H1 (cell line): ENCODE data around the gene EML1. TPM values are rescaled to one million over a fixed set of nuclear protein-coding genes. Genes with fewer than 3 reads are reported as not detected.

Experiments
- CTCF ChIA-PET: fragments of 300-600 bp; sonication (Branson Sonifier 250); formaldehyde crosslinking; loops from one replicate; lab custom pipeline; 2021; ENCODE audit not compliant: partially characterized antibody; lab: Charles Lee
- POLR2A ChIA-PET: fragments of 300-600 bp; sonication (Branson Sonifier 250); formaldehyde crosslinking; loops from one replicate; lab custom pipeline; 2021; ENCODE audit warnings: inconsistent platforms; ENCODE audit not compliant: partially characterized antibody; lab: Charles Lee
- DNase-seq, 2 experiments: peaks; one replicate each; pipeline versions ENCODE4 v3.0.0 to v3.0.0-alpha.2; 2010 to 2022; ENCODE audit warnings: low spot score in 2 of 2, low read depth in 1 of 2, mixed read lengths in 1 of 2
- FAIRE-seq: peaks from 2 replicates; lab custom pipeline; 2011; peaks lifted over from hg19 to GRCh38; lab: Jason Lieb, UNC
- H2AFZ ChIP-seq: 2 replicates; pipeline ENCODE4 v1.8.1; 2012; ENCODE audit warnings: low read length, inconsistent platforms
- H2AK5ac ChIP-seq: 2 replicates; pipeline ENCODE4 v1.6.1; 2013; ENCODE audit warnings: low read depth, low read length
- H2BK120ac ChIP-seq: replicated peaks from 2 replicates; pipeline ENCODE3; 2013; ENCODE audit warnings: low read depth, low read length, inconsistent platforms
- H2BK12ac ChIP-seq: 2 replicates; pipeline ENCODE4 v1.6.1; 2013; ENCODE audit warnings: low read depth, low read length
- H2BK15ac ChIP-seq: 2 replicates; pipeline ENCODE4 v1.6.1; 2013; ENCODE audit warnings: low read length
- H2BK20ac ChIP-seq: 2 replicates; pipeline ENCODE4 v1.6.1; 2013; ENCODE audit warnings: low read length
- H2BK5ac ChIP-seq: 2 replicates; pipeline ENCODE4 v1.6.1; 2013; ENCODE audit warnings: low read depth, low read length
- H3K14ac ChIP-seq: 2 replicates; pipeline ENCODE4 v1.6.1; 2013; ENCODE audit warnings: inconsistent platforms; ENCODE audit not compliant: insufficient read length
- H3K18ac ChIP-seq: 2 replicates; pipeline ENCODE4 v1.6.1; 2013; ENCODE audit warnings: low read length; ENCODE audit errors: extremely low read depth
- H3K23ac ChIP-seq: 2 replicates; pipeline ENCODE4 v1.6.1; 2013; ENCODE audit warnings: inconsistent platforms; ENCODE audit not compliant: insufficient read length
- H3K23me2 ChIP-seq: 2 replicates; pipeline ENCODE4 v1.6.1; 2013; ENCODE audit warnings: low read depth, low read length
- H3K27ac ChIP-seq: 2 replicates; pipeline ENCODE4 v1.6.1; 2011; ENCODE audit warnings: low read depth, low read length, inconsistent platforms
- H3K27me3 ChIP-seq, 4 experiments: replicated peaks in 1 of 4; 1 replicate in 1 of 4; 2 replicates in 3 of 4; pipeline versions ENCODE4 v1.6.1 to v1.8.1; 2011 to 2013; ENCODE audit warnings: low read length in 3 of 4, mild to moderate bottlenecking in 3 of 4, inconsistent platforms in 2 of 4, mixed read lengths in 2 of 4, moderate library complexity in 1 of 4; ENCODE audit not compliant: control insufficient read depth in 3 of 4, insufficient read depth in 3 of 4; ENCODE audit errors: extremely low read depth in 1 of 4
- H3K36me3 ChIP-seq, 4 experiments: 2 replicates each; pipeline versions ENCODE4 v1.6.1 to v1.8.1; 2011 to 2013; ENCODE audit warnings: mild to moderate bottlenecking in 4 of 4, low read length in 3 of 4, moderate library complexity in 2 of 4, control low read depth in 1 of 4, inconsistent platforms in 1 of 4; ENCODE audit not compliant: insufficient read depth in 4 of 4, control insufficient read depth in 2 of 4
- H3K4ac ChIP-seq: replicated peaks from 2 replicates; pipeline ENCODE3; 2013; ENCODE audit warnings: low read length, low read depth, mixed read lengths, inconsistent platforms; ENCODE audit not compliant: insufficient read length
- H3K4me1 ChIP-seq, 4 experiments: replicated peaks in 1 of 4; 1 replicate in 1 of 4; 2 replicates in 3 of 4; pipeline versions ENCODE4 v1.6.1 to v1.8.1; 2011 to 2013; ENCODE audit warnings: low read length in 3 of 4, inconsistent platforms in 2 of 4, mixed read lengths in 1 of 4; ENCODE audit not compliant: insufficient read depth in 4 of 4, control insufficient read depth in 3 of 4
- H3K4me2 ChIP-seq, 2 experiments: 2 replicates each; pipeline versions ENCODE4 v1.6.1 to v1.8.1; 2011 to 2013; ENCODE audit warnings: low read depth in 2 of 2, low read length in 2 of 2, control low read depth in 1 of 2, inconsistent platforms in 1 of 2, mild to moderate bottlenecking in 1 of 2; ENCODE audit not compliant: insufficient read depth in 1 of 2
- H3K4me3 ChIP-seq, 4 experiments: fragments of 200-600, 300-600 bp in 1 of 4; sonication (generic), shearing (Covaris generic), sonication (Bioruptor Twin) in 1 of 4; 2 replicates each; pipeline versions ENCODE4 v1.5.1 to v1.8.1; 2011 to 2016; ENCODE audit warnings: low read length in 4 of 4, low read depth in 3 of 4, control low read depth in 2 of 4, inconsistent platforms in 2 of 4, mild to moderate bottlenecking in 2 of 4, mixed read lengths in 1 of 4, moderate library complexity in 1 of 4; ENCODE audit not compliant: insufficient read depth in 2 of 4; ENCODE audit errors: extremely low read depth in 1 of 4
- H3K56ac ChIP-seq: replicated peaks from 2 replicates; pipeline ENCODE3; 2013; ENCODE audit warnings: low read depth, mild to moderate bottlenecking, mixed read lengths, low read length, inconsistent platforms; ENCODE audit not compliant: insufficient read length
- H3K79me1 ChIP-seq: 2 replicates; pipeline ENCODE4 v1.6.1; 2013; ENCODE audit warnings: low read depth, low read length, control low read depth
- H3K79me2 ChIP-seq, 2 experiments: 2 replicates each; pipeline versions ENCODE4 v1.6.1 to v1.8.1; 2012 to 2013; ENCODE audit warnings: low read length in 2 of 2, mild to moderate bottlenecking in 2 of 2, inconsistent platforms in 1 of 2; ENCODE audit not compliant: insufficient read depth in 2 of 2, control insufficient read depth in 1 of 2
- H3K9ac ChIP-seq, 4 experiments: replicated peaks in 1 of 4; 1 replicate in 1 of 4; 2 replicates in 3 of 4; pipeline versions ENCODE4 v1.6.1 to v1.8.1; 2011 to 2013; ENCODE audit warnings: low read depth in 3 of 4, low read length in 3 of 4, control low read depth in 2 of 4, mild to moderate bottlenecking in 2 of 4, moderate library complexity in 2 of 4, inconsistent platforms in 1 of 4; ENCODE audit errors: extremely low read depth in 1 of 4
- H3K9me3 ChIP-seq, 2 experiments: 2 replicates each; pipeline versions ENCODE4 v1.6.1 to v1.8.1; 2012 to 2013; ENCODE audit warnings: mild to moderate bottlenecking in 2 of 2, moderate library complexity in 2 of 2, control low read depth in 1 of 2, inconsistent platforms in 1 of 2, low read depth in 1 of 2, low read length in 1 of 2, mixed read lengths in 1 of 2; ENCODE audit not compliant: insufficient read depth in 2 of 2
- H4K20me1 ChIP-seq, 2 experiments: replicated peaks in 1 of 2; 2 replicates each; pipeline versions ENCODE3 to v1.8.1; 2011 to 2013; ENCODE audit warnings: inconsistent platforms in 2 of 2, low read length in 2 of 2, mild to moderate bottlenecking in 1 of 2; ENCODE audit not compliant: insufficient read depth in 2 of 2, control insufficient read depth in 1 of 2
- H4K5ac ChIP-seq: 2 replicates; pipeline ENCODE4 v1.6.1; 2013; ENCODE audit warnings: low read length, low read depth, mixed read lengths, inconsistent platforms; ENCODE audit not compliant: insufficient read length
- H4K8ac ChIP-seq: 2 replicates; pipeline ENCODE4 v1.8.0; 2013; ENCODE audit warnings: mild to moderate bottlenecking, moderate library complexity, low read length, inconsistent platforms; ENCODE audit not compliant: insufficient read depth; ENCODE audit errors: extremely low read depth
- H4K91ac ChIP-seq: replicated peaks from 2 replicates; pipeline ENCODE3; 2013; ENCODE audit warnings: low read length, mixed read lengths, inconsistent platforms; ENCODE audit not compliant: insufficient read length
- BCL11A ChIP-seq, 2 experiments: IDR thresholded peaks; one replicate each; pipeline ENCODE4 v1.6.1; 2011; ENCODE audit warnings: low read depth in 2 of 2, low read length in 2 of 2, mild to moderate bottlenecking in 2 of 2
- CBX5 ChIP-seq: fragments of 300-800, 300-1000 bp; sonication (generic); IDR thresholded peaks from 2 replicates; pipeline ENCODE4 v1.7.1; 2016; ENCODE audit warnings: antibody characterized with exemption, low read length, low read depth
- EZH2 ChIP-seq: fragments of 200-600 bp; sonication (generic); IDR thresholded peaks from 2 replicates; pipeline ENCODE4 v1.7.1; 2012; ENCODE audit warnings: low read depth, mild to moderate bottlenecking, moderate library complexity, low read length, inconsistent platforms; ENCODE audit not compliant: severe bottlenecking
- FOSL1 ChIP-seq: IDR thresholded peaks from 2 replicates; pipeline ENCODE4 v1.6.1; 2011; ENCODE audit warnings: mild to moderate bottlenecking, low read depth, low read length, moderate library complexity; ENCODE audit not compliant: insufficient read depth
- JUND ChIP-seq: IDR thresholded peaks from 2 replicates; pipeline ENCODE4 v1.6.1; 2011; ENCODE audit warnings: mild to moderate bottlenecking, improper control_type of control experiment, low read length
- KDM1A ChIP-seq: fragments of 200-600, 300-600 bp; sonication (generic); IDR thresholded peaks from 2 replicates; pipeline ENCODE4 v1.7.1; 2016; ENCODE audit warnings: mild to moderate bottlenecking, low read length, borderline replicate concordance
- PHF8 ChIP-seq: fragments of 200-600 bp; sonication (generic); conservative IDR thresholded peaks from 2 replicates; pipeline ENCODE4 v1.7.1; 2012; ENCODE audit warnings: low read depth, mild to moderate bottlenecking, inconsistent platforms, low read length, moderate library complexity
- POLR2A ChIP-seq, 2 experiments: IDR thresholded peaks; 1 replicate in 1 of 2; 2 replicates in 1 of 2; pipeline ENCODE4 v1.6.1; 2011; ENCODE audit warnings: low read depth in 2 of 2, low read length in 2 of 2, mild to moderate bottlenecking in 2 of 2; ENCODE audit errors: control extremely low read depth in 1 of 2
- RNF2 ChIP-seq: fragments of 200-900, 300-1000 bp; sonication (generic); IDR thresholded peaks from 2 replicates; pipeline ENCODE4 v1.7.1; 2016; ENCODE audit warnings: borderline replicate concordance, low read depth, mild to moderate bottlenecking, antibody characterized with exemption, low read length; ENCODE audit not compliant: poor library complexity, severe bottlenecking; ENCODE audit errors: missing control alignments
- TAF7 ChIP-seq: optimal IDR thresholded peaks from 2 replicates; pipeline ENCODE3; 2011; ENCODE audit warnings: low read depth, mild to moderate bottlenecking, inconsistent platforms, low read length, moderate library complexity, borderline replicate concordance
- WGBS, 2 experiments: shearing (Covaris generic) in 1 of 2; methylation state at CpG; one replicate each; pipeline versions ENCODE4 v1.1.6 to v1.1.7; 2013 to 2015; ENCODE audit warnings: low lambda C conversion rate in 2 of 2, mixed read lengths in 2 of 2, inconsistent platforms in 1 of 2, low coverage in 1 of 2, missing lambda C conversion rate in 1 of 2; ENCODE audit not compliant: insufficient replicate concordance in 2 of 2, insufficient coverage in 1 of 2, insufficient read length in 1 of 2; ENCODE audit errors: extremely low coverage in 1 of 2, missing lambda C conversion rate in 1 of 2; 5-methylcytosine and 5-hydroxymethylcytosine counted together
- polyA plus RNA-seq, 7 experiments: library from polyadenylated mRNA; depleted of rRNA in 3 of 7; stranded (reverse) in 5 of 7; unstranded in 2 of 7; fragments of >200 nt in 5 of 7; fragments of 200-250 nt in 2 of 7; gene quantifications; 1 replicate in 5 of 7; 2 replicates in 1 of 7; 4 replicates in 1 of 7; pipeline versions ENCODE4 v1.2.1 to v1.2.3, GENCODE V29; 2011 to 2013; ENCODE audit warnings: missing spikeins in 2 of 7, mixed read lengths in 2 of 7
- total RNA-seq: library from RNA; stranded (reverse); fragmentation: NEBNext Ultra II Directional; extraction: Animal tissue kit (Norgen Biotek cat#: 25700); gene quantifications from 2 replicates; pipeline ENCODE4 v1.2.1, GENCODE V29; 2021

EML1 gene
- total and polyA plus RNA-seq, 2 of the 8 experiments (the other 6 are each of a cell fraction or from before 2014, with no cell fraction given), result 11.1 to 24.7 TPM

DNA sequence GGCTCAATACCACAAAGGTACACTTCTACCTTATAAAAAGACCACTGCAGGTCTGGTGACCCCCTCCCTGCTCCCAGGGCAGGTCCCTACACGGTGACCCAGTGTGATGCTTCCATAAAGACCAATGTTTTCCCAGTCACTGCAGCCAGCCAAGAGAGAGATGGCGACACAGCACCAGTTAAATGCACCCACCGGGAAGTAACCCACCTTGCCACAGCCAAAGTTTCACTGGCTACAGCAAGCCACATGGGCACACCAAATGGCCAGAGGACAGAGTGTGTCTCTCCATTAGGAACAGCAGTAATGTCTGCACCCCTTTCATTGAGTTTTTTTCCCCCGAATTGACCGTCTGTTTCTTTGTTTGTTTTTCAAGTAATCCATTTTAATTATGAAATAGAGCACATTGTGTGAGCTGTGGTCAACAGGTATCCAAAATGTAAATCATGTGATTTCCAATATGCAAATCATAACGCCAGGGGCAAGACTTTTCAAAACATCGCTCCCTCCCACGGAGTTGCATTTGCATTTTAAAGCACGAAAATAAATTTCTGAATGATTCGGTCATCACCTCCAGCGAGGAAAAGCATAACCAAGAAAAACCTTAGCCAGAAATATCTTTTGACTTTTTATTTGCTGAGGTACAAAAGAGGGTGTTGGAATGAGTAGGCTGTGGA lies 48.9 kb upstream of the EML1 start:
- Histone ChIP-seq H3K4me1 (peaks cover 4 to 13% (median 5%) of the 10 kb centered on the region in 4 experiments), H3K79me2 (no peaks in the 10 kb centered on the region), H3K56ac (no peak overlapping the region), H3K27me3 (no peaks in the 10 kb centered on the region; a peak in 2 of 7 replicates), H2BK15ac (no peak overlapping the region), H3K36me3 (no peaks in the 10 kb centered on the region), H3K4me2 (peak overlapping the region; percentile 32 to 44; a peak in 2 of 4 replicates), H3K14ac (no peak overlapping the region), H3K23ac (no peak overlapping the region), H4K8ac (no peak overlapping the region), H3K9ac (no peak overlapping the region), H2BK5ac (no peak overlapping the region; the same call in 1 of the 2 replicates), H2AFZ (no peak overlapping the region), H3K27ac (no peak overlapping the region), H3K79me1 (no peaks in the 10 kb centered on the region), H3K23me2 (no peaks in the 10 kb centered on the region; the same call in 1 of the 2 replicates), H2BK120ac (peak overlapping the region; percentile 9), H4K91ac (peak overlapping the region; percentile 58), H3K18ac (no peak overlapping the region; the same call in 1 of the 2 replicates), H2AK5ac (no peak overlapping the region), H3K9me3 (no peaks in the 10 kb centered on the region), H3K4ac (no peak overlapping the region), H3K4me3 (peak overlapping the region in 1 of 4 experiments; percentile 43; a peak in 1 of 8 replicates), H2BK20ac (no peak overlapping the region), H4K5ac (peak overlapping the region; percentile 57), H4K20me1 (no peaks in the 10 kb centered on the region), H2BK12ac (no peak overlapping the region; the same call in 1 of the 2 replicates)
- 15% methylated on average over 11 of the region's 11 CpGs; no CpG with 5 or more reads in 1 of the 2 experiments for WGBS, 2 experiments
- FAIRE-seq (peak; percentile 76), DNase-seq (no peak)
- ChIA-PET CTCF (interaction anchor here (0.7 to 17.3 kb wide), 7 partner anchors 9 to 168 kb away, joined by 3 to 237 read pairs (median 3); no protein-coding TSS in a partner anchor), POLR2A (no interaction called here)
- no peak for TF ChIP-seq RNF2
- peak; percentile 70 for TF ChIP-seq JUND
- no peak for TF ChIP-seq PHF8
- TF ChIP-seq BCL11A (IDR thresholded peaks at IDR 0.05; ENCODE audit: low read depth in 2 of 2, low read length in 2 of 2), result no peak
- no peak for TF ChIP-seq TAF7
- TF ChIP-seq CBX5, result no peak
- no peak for TF ChIP-seq KDM1A
- TF ChIP-seq EZH2, result no peak
- TF ChIP-seq POLR2A (IDR thresholded peaks at IDR 0.05; ENCODE audit: control extremely low read depth in 1 of 2, low read depth in 2 of 2, low read length in 2 of 2), result no peak
- TF ChIP-seq FOSL1, result no peak
